Measurements from ENCODE around the gene HPCAL1.
"Not testable (repeated sequence)": the region's sequence is repeated elsewhere in the genome, so short reads cannot be mapped to it uniquely, and the experiment has no call there.

HPCAL1 gene

GRCh38 chr2:10430886-10431622 is 128.3 kb downstream of the HPCAL1 start:
- no peak for DNase-seq

GRCh38 chr2:10431797-10432196 is 129.1 kb downstream of the HPCAL1 start:
- DNase-seq = no peak

- DNase-seq = no peak
Measured at GRCh38 chr2:10432311-10433181, 129.8 kb downstream of the HPCAL1 start.

GRCh38 chr2:10433264-10433946 is 130.7 kb downstream of the HPCAL1 start:
- DNase-seq = no peak

DNA sequence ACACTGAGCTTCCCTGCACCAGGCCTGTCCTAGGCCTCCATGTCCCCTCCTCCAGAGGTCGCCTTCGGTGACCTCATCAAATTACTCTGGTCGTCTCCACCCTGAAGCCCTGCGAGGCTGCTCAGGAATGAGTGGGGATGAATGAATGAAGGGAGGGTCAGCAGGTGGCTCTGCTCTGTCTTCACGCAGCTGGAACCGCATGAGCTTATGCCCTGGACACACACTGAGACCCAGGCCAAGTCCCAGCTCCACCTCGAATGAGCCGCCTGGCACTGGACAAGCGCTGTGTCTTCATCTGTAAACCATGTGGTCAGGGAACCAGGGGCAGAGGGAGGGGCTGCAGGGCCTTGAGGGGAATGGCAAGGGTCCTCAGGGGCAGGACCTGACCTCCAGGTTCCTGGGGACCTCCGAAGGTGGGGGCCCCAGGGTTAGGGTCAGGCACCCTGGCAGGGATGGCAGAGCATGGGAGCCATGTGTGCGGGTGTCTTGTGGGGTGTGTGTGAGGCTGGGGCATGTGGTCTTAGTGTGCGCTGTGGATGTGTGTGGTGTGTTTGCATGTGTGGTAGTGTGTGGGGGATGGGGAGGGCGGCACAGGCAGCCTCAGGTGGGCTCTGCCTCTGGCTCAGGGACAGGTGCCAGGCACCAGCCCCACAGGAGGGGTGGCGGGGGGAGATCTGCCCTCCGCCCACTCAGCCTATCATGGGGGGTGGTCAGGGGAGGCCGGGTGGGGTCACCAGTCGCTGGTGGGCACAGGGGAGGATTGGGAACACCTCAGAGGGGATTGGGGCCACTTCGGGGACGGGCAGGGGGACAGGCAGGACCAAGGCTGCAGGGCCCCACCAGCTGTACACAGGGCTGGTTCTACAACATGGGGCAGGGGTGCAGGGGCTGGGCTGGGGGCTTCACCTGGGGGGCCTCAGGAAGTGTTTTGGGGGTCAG is 131.5 kb downstream of the HPCAL1 start:
- no peak for DNase-seq

- peak; percentile 44 for DNase-seq
Measured at GRCh38 chr2:10434886-10435819, 132.4 kb downstream of the HPCAL1 start.

DNA sequence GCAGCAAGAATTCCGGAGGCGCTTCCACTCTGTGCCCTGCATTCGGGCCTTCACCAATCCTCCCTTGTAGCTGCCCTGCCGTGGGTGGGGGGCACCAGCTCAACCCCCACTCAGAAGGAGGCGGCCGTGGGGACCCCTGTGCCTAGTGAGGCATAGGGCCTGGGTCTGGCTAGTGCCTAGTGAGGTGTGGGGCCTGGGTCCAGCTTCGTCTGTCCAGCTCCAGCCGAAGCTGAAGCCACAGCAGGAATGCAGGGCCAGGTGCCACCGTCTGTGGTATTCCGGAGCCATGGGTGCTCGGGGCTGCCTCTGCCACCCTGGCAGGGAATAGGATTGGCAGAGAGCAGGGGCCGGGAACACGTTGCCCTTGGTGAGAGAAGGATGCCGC is 133.1 kb downstream of the HPCAL1 start:
- DNase-seq = no peak

- no peak for DNase-seq
Measured at GRCh38 chr2:10436583-10437110, 133.9 kb downstream of the HPCAL1 start.

DNA sequence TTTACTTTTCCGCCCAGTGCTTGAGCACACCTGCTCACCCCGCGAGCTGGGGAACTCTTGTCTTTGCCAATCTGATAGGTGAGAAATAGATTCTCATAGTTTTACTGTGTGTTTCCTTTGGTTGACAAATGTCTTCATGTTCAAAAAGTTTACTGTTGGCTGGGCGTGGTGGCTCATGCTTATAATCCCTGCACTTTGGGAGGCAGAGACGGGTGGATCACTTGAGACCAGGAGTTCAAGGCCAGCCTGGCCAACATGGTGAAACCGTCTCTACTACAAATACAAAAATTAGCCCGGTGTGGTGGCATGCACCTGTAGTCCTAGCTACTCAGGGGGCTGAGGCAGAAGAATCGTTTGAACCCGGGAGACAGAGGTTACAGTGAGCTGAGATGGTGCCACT is 135.1 kb downstream of the HPCAL1 start:
- DNase-seq = no peak

GRCh38 chr2:10438688-10439087 is 136.0 kb downstream of the HPCAL1 start:
- DNase-seq = no peak

GRCh38 chr2:10439185-10439879 is 136.6 kb downstream of the HPCAL1 start:
- DNase-seq = no peak

GRCh38 chr2:10439971-10440370 is 137.3 kb downstream of the HPCAL1 start:
- no peak for DNase-seq

- no peak for DNase-seq
Measured at GRCh38 chr2:10440736-10441135, 138.0 kb downstream of the HPCAL1 start.

DNA sequence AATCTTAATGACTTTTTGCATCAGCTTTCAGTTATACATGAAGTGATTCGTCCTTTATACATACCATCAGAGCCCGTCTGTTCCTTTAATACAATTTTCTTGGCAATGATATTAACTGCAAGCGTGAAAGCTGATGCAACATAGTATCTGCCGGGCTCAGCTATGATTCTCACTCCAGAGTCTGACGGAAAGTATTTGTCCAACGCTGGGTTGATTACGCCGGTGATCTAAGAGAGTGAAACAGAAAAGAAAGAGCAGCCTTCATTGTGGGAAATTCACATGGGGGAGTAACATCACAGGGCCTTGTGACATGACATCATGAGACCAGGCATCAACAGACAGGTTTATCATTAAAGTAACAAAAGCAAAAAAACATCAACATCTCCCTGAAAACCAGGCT is 139.2 kb downstream of the HPCAL1 start:
- no peak for DNase-seq

- not testable (repeated sequence) for DNase-seq
Measured at GRCh38 chr2:10442469-10443126, 139.9 kb downstream of the HPCAL1 start.

DNA sequence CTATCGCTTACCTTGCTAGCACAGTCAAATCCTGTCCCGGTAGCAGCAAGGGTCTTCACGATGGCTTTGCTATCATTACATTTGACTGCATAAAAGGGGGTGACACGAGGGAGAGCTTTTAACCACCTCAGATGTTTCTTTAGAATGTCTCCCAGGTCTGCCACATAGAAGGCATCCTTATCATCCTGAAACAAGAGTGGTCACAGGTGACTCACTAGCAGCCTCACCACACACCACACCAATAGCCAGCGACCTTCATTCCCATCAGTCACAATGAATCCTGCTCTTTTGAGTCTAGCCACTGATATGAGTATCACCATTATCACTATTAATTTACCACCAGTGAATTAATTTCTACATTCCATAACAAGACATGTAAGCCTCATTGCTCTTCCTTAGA is 141.8 kb downstream of the HPCAL1 start:
- no peak for DNase-seq

DNA sequence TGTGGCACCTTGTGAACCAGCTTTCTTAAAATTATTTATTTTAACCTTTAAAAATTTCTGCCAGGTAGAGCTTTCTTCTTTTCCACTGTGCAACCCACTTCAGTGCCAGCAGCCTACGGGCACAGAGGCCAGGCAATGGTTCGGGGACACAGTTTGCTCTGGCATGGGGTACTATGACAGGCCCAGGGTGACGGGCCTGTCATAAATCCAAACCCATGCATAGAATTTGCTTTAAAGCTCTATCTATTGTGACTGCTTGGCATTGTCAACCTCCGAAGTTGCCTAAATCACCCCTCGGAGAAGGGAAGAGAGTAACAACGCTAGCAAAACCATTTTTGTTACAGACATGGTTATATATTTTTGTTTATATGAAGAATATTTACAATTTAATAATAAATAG is 143.9 kb downstream of the HPCAL1 start:
- DNase-seq = no peak

DNA sequence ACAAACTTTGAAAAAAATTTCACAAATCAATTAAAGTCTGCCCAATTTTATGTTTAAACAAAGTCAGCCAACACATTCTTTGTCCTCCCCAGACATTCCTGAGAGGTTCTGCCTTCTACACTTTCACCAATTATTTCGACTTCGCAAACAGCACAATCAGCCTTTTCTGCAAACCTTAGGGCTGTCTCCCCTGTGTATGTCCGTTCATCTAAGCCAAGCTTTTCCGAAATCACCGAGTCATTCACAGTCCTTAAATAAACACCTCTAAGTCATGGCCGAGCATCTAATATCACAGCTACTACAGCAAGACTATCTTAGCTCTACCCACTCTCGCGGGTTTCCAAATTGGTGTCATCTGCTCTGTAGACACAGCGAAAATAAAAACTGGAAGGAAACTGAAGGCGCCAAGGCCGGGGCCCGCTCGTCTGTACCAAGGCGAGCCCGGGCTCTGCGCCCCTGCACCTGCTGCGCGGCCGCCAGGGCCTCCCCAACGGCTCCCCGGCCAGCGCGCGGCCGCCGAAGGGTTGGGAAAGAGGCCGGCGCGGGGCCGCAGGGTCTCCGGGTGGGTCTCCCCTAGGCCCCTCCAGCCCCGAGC is 144.7 kb downstream of the HPCAL1 start:
- DNase-seq = peak; percentile 43

- peak; percentile 96 for DNase-seq
Measured at GRCh38 chr2:10447895-10448575, 145.3 kb downstream of the HPCAL1 start, which contains the start of gene ODC1. TSS of gene ODC1 (minus strand) at chr2:10448327. CDS start at chr2:10445032, 3,295 bp downstream.
